GM12874 (cell line): ENCODE measurements around the gene DTNBP1.

Experiments
- CTCF ChIP-seq: IDR thresholded peaks from 2 replicates; pipeline ENCODE4 v1.5.1; 2011; ENCODE audit warnings: low read depth, mild to moderate bottlenecking, control low read depth, low read length, moderate library complexity; ENCODE audit not compliant: insufficient read depth

The DTNBP1 gene

GRCh38 chr6:15553031-15553430 lies 109.8 kb downstream of the DTNBP1 start:
- TF ChIP-seq CTCF: no peak

- no peak for TF ChIP-seq CTCF
These were observed 111.0 kb downstream of the DTNBP1 start for GRCh38 chr6:15551798-15552197.

- no peak for TF ChIP-seq CTCF
These were observed 111.6 kb downstream of the DTNBP1 start for GRCh38 chr6:15551262-15551661.

- no peak for TF ChIP-seq CTCF
These were observed 112.2 kb downstream of the DTNBP1 start for GRCh38 chr6:15550546-15551123.

GRCh38 chr6:15549371-15549770 lies 113.5 kb downstream of the DTNBP1 start:
- TF ChIP-seq CTCF: no peak

- no peak for TF ChIP-seq CTCF
These were observed 115.4 kb downstream of the DTNBP1 start for GRCh38 chr6:15547400-15547799.

- TF ChIP-seq CTCF: no peak
These were observed 116.2 kb downstream of the DTNBP1 start for GRCh38 chr6:15546591-15546990.
